WERI-Rb-1 (cell line): Measurements from ENCODE around the gene PARD3B.

ENCODE experiments used
- DNase-seq: peaks from one replicate; pipeline ENCODE4 v3.0.0-alpha.2; 2020
- H3K27ac ChIP-seq: fragments of 250-450 bp; sonication (Bioruptor Pico); 2 replicates; pipeline ENCODE4 v1.5.1; 2020; ENCODE audit warnings: mild to moderate bottlenecking, moderate library complexity
- H3K27me3 ChIP-seq: fragments of 250-450 bp; sonication (Bioruptor Pico); 2 replicates; pipeline ENCODE4 v1.5.1; 2021; ENCODE audit warnings: mild to moderate bottlenecking, low read depth, moderate library complexity; ENCODE audit not compliant: insufficient read depth, severe bottlenecking
- H3K36me3 ChIP-seq: fragments of 250-450 bp; sonication (Bioruptor Pico); 2 replicates; pipeline ENCODE4 v1.5.1; 2020; ENCODE audit warnings: mild to moderate bottlenecking, moderate library complexity
- H3K4me3 ChIP-seq: 2 replicates; pipeline ENCODE4 v1.5.1; 2011; ENCODE audit warnings: low read depth, mild to moderate bottlenecking, control low read depth, low read length
- H3K9me3 ChIP-seq: fragments of 250-450 bp; sonication (Bioruptor Pico); 2 replicates; pipeline ENCODE4 v1.5.1; 2021; ENCODE audit warnings: mild to moderate bottlenecking, moderate library complexity; ENCODE audit not compliant: severe bottlenecking
- CTCF ChIP-seq: IDR thresholded peaks from 2 replicates; pipeline ENCODE4 v1.5.1; 2011; ENCODE audit warnings: low read depth, mild to moderate bottlenecking, control low read depth, inconsistent platforms, low read length

The PARD3B gene

GRCh38 chr2:204638471-204639194 is 93.4 kb downstream of the PARD3B start:
- H3K36me3 ChIP-seq, result no peaks in the 10 kb centered on the region
- H3K27me3 ChIP-seq, result no peaks in the 10 kb centered on the region
- no peak overlapping the region for H3K27ac ChIP-seq
- no peaks in the 10 kb centered on the region for H3K9me3 ChIP-seq
- no peak for TF ChIP-seq CTCF
- no peak overlapping the region for H3K4me3 ChIP-seq
- DNase-seq, result no peak

GRCh38 chr2:204643326-204643725 is 98.1 kb downstream of the PARD3B start:
- no peak for DNase-seq
- no peaks in the 10 kb centered on the region for H3K27me3 ChIP-seq
- H3K27ac ChIP-seq, result no peak overlapping the region
- TF ChIP-seq CTCF, result no peak
- no peaks in the 10 kb centered on the region for H3K36me3 ChIP-seq
- no peaks in the 10 kb centered on the region for H3K9me3 ChIP-seq
- H3K4me3 ChIP-seq, result no peak overlapping the region

- TF ChIP-seq CTCF, result no peak
- H3K4me3 ChIP-seq, result no peak overlapping the region
- no peaks in the 10 kb centered on the region for H3K9me3 ChIP-seq
These were observed 99.9 kb downstream of the PARD3B start for GRCh38 chr2:204645018-204645773.

GRCh38 chr2:204647626-204648025 is 102.4 kb downstream of the PARD3B start:
- TF ChIP-seq CTCF, result no peak
- Histone ChIP-seq H3K4me3 (no peak overlapping the region), H3K9me3 (no peaks in the 10 kb centered on the region), H3K27me3 (no peaks in the 10 kb centered on the region), H3K27ac (no peak overlapping the region), H3K36me3 (no peaks in the 10 kb centered on the region)
- DNase-seq, result no peak

More at GRCh38 chr2:204645018-204645773, 99.9 kb downstream of the PARD3B start:
- Histone ChIP-seq H3K27ac (no peak overlapping the region), H3K27me3 (no peaks in the 10 kb centered on the region), H3K36me3 (no peaks in the 10 kb centered on the region)
- DNase-seq, result no peak

GRCh38 chr2:204650611-204651010 is 105.3 kb downstream of the PARD3B start:
- TF ChIP-seq CTCF, result no peak
- Histone ChIP-seq H3K27me3 (no peaks in the 10 kb centered on the region), H3K36me3 (no peaks in the 10 kb centered on the region), H3K27ac (no peak overlapping the region), H3K4me3 (no peak overlapping the region), H3K9me3 (no peaks in the 10 kb centered on the region)
- DNase-seq, result no peak
